HCT116 (cell line): Measurements from ENCODE around the gene ADGRB3. TPM values are rescaled to one million over a fixed set of nuclear protein-coding genes. Genes with fewer than 3 reads are reported as not detected.

ENCODE experiments used
- ATAC-seq: fragments of 200-7000 bp; cut with Tn5 transposase; 2 replicates; pipeline ENCODE4 v1.9.1; 2020; ENCODE audit warnings: mild to moderate bottlenecking, moderate library complexity
- BruUV-seq: library from RNA; stranded (reverse); fragments of 400-500 nt; replicated peaks from 2 replicates; lab custom pipeline; 2021; lab: Mats Ljungman, UMichigan
- CTCF ChIA-PET: fragments of 300-600 bp; sonication (Branson Sonifier 250); formaldehyde crosslinking; loops from one replicate; lab custom pipeline; 2021; ENCODE audit warnings: antibody characterized with exemption; lab: Charles Lee
- POLR2A ChIA-PET: fragments of 300-600, 350-600 bp; sonication (Branson Sonifier 250); formaldehyde crosslinking; loops from one replicate; lab custom pipeline; 2021; ENCODE audit warnings: antibody characterized with exemption; lab: Charles Lee
- RAD21 ChIA-PET, 2 experiments: fragments of 300-600 bp; sonication (Branson Sonifier 250); formaldehyde crosslinking; loops; one replicate each; lab custom pipeline; 2023; ENCODE audit warnings: low total read pairs in 2 of 2; ENCODE audit not compliant: uncharacterized antibody in 2 of 2, unreplicated experiment in 2 of 2, low non-redundant PET in 1 of 2; lab: Charles Lee
- DNase-seq: peaks from one replicate; pipeline ENCODE4 v3.0.0-alpha.2; 2010; ENCODE audit warnings: low read depth, low spot score
- H2AFZ ChIP-seq: fragments of 200-600 bp; shearing (Covaris generic), sonication (generic); 2 replicates; pipeline ENCODE4 v1.6.1; 2017; ENCODE audit warnings: low read depth, mixed run types, mixed read lengths, antibody characterized with exemption, low read length; ENCODE audit not compliant: poor library complexity, severe bottlenecking
- H3K27ac ChIP-seq: 2 replicates; pipeline ENCODE4 v1.5.1; 2012; ENCODE audit warnings: low read depth, low read length
- H3K27me3 ChIP-seq: fragments of 200-600 bp; sonication (generic); 2 replicates; pipeline ENCODE4 v1.6.1; 2016; ENCODE audit warnings: mixed run types, low read length, mixed read lengths; ENCODE audit not compliant: insufficient read depth
- H3K36me3 ChIP-seq, 2 experiments: fragments of 200-500 bp in 1 of 2; fragments of 200-600 bp in 1 of 2; sonication (Bioruptor generic) in 1 of 2; sonication (generic) in 1 of 2; 2 replicates each; pipeline versions ENCODE4 v1.5.1 to v1.6.1; 2014 to 2016; ENCODE audit warnings: low read length in 2 of 2, inconsistent platforms in 1 of 2, mixed read lengths in 1 of 2, mixed run types in 1 of 2; ENCODE audit not compliant: insufficient read depth in 2 of 2, control insufficient read depth in 1 of 2
- H3K4me1 ChIP-seq, 2 experiments: fragments of 200-600 bp in 1 of 2; sonication (generic) in 1 of 2; 2 replicates each; pipeline versions ENCODE4 v1.5.1 to v1.6.1; 2012 to 2017; ENCODE audit warnings: low read length in 2 of 2, inconsistent platforms in 1 of 2, mild to moderate bottlenecking in 1 of 2, mixed read lengths in 1 of 2, mixed run types in 1 of 2, moderate library complexity in 1 of 2; ENCODE audit not compliant: insufficient read depth in 2 of 2, control insufficient read depth in 1 of 2
- H3K4me2 ChIP-seq: fragments of 200-600 bp; sonication (generic); 2 replicates; pipeline ENCODE4 v1.6.1; 2017; ENCODE audit warnings: mixed run types, low read length, mixed read lengths
- H3K4me3 ChIP-seq, 2 experiments: fragments of 200-600 bp in 1 of 2; sonication (generic) in 1 of 2; replicated peaks in 1 of 2; 2 replicates each; pipeline ENCODE4 v1.5.1; 2011 to 2016; ENCODE audit warnings: low read length in 2 of 2, control low read depth in 1 of 2, low read depth in 1 of 2, mild to moderate bottlenecking in 1 of 2, mixed read lengths in 1 of 2, mixed run types in 1 of 2
- H3K79me2 ChIP-seq: fragments of 200-600 bp; sonication (generic); 2 replicates; pipeline ENCODE4 v1.6.1; 2017; ENCODE audit warnings: mild to moderate bottlenecking, mixed run types, low read length, moderate library complexity, mixed read lengths; ENCODE audit not compliant: insufficient read depth
- H3K9ac ChIP-seq: fragments of 200-600 bp; sonication (generic); 2 replicates; pipeline ENCODE4 v1.6.1; 2016; ENCODE audit warnings: low read length, mixed read lengths
- H3K9me2 ChIP-seq: fragments of 200-600 bp; sonication (generic), shearing (Covaris generic); 2 replicates; pipeline ENCODE4 v1.6.1; 2017; ENCODE audit warnings: mixed run types, mild to moderate bottlenecking, moderate library complexity; ENCODE audit not compliant: insufficient read depth
- H3K9me3 ChIP-seq, 2 experiments: fragments of 200-500 bp in 1 of 2; fragments of 200-600 bp in 1 of 2; sonication (Bioruptor generic) in 1 of 2; sonication (generic) in 1 of 2; 2 replicates each; pipeline ENCODE4 v1.6.1; 2014 to 2017; ENCODE audit warnings: low read length in 2 of 2, mixed read lengths in 2 of 2, inconsistent platforms in 1 of 2, low read depth in 1 of 2, mild to moderate bottlenecking in 1 of 2, mixed run types in 1 of 2, moderate library complexity in 1 of 2; ENCODE audit not compliant: control insufficient read depth in 1 of 2, insufficient read depth in 1 of 2
- H4K20me1 ChIP-seq: fragments of 200-600 bp; sonication (generic), shearing (Covaris generic); 2 replicates; pipeline ENCODE4 v1.6.1; 2017; ENCODE audit warnings: mixed run types, mild to moderate bottlenecking, moderate library complexity; ENCODE audit not compliant: insufficient read depth
- CBX3 ChIP-seq: IDR thresholded peaks from 2 replicates; pipeline ENCODE4 v1.6.1; 2012; ENCODE audit warnings: low read depth
- ELF1 ChIP-seq: IDR thresholded peaks from 2 replicates; pipeline ENCODE4 v1.6.1; 2012; ENCODE audit warnings: low read depth, borderline replicate concordance
- EZH2 ChIP-seq: fragments of 200-600 bp; sonication (generic); IDR thresholded peaks from 2 replicates; pipeline ENCODE4 v1.6.1; 2017; ENCODE audit warnings: antibody characterized with exemption, mixed run types
- FOSL1 ChIP-seq: IDR thresholded peaks from 2 replicates; pipeline ENCODE4 v1.6.1; 2012; ENCODE audit warnings: low read depth
- POLR2AphosphoS5 ChIP-seq: IDR thresholded peaks from 2 replicates; pipeline ENCODE4 v1.6.1; 2011; ENCODE audit warnings: mild to moderate bottlenecking, low read depth, low read length, moderate library complexity
- RAD21 ChIP-seq: IDR thresholded peaks from 2 replicates; pipeline ENCODE4 v1.6.1; 2012; ENCODE audit warnings: low read depth, mild to moderate bottlenecking
- SIN3A ChIP-seq: IDR thresholded peaks from 2 replicates; pipeline ENCODE4 v1.6.1; 2012; ENCODE audit warnings: low read depth
- SP1 ChIP-seq: IDR thresholded peaks from 2 replicates; pipeline ENCODE4 v1.6.1; 2012; ENCODE audit warnings: low read depth
- SRF ChIP-seq: IDR thresholded peaks from 2 replicates; pipeline ENCODE4 v1.6.1; 2012; ENCODE audit warnings: low read depth
- ZBTB33 ChIP-seq: IDR thresholded peaks from 2 replicates; pipeline ENCODE4 v1.6.1; 2011; ENCODE audit warnings: mild to moderate bottlenecking, low read length, moderate library complexity; ENCODE audit not compliant: insufficient replicate concordance; ENCODE audit errors: extremely low read depth
- ZFX ChIP-seq: fragments of 450-650 bp; IDR thresholded peaks from 2 replicates; pipeline ENCODE4 v1.6.1; 2017
- intact Hi-C: fragments of 100-400 bp; cut with micrococcal nuclease; formaldehyde crosslinking; loops from 2 replicates; pipeline ENCODE4 v1.10.0; 2022
- total RNA-seq: library from RNA; stranded (reverse); gene quantifications from one replicate; pipeline ENCODE4 v1.2.1, GENCODE V29; 2021; ENCODE audit not compliant: unreplicated experiment
- TF ChIP-seq, protein P1 (sequence below): IDR thresholded peaks from 2 replicates; pipeline ENCODE4 v1.6.1; 2012; ENCODE audit warnings: low read depth

Gene ADGRB3
- total RNA-seq, 1 experiment from 2014 or later = not detected

GRCh38 chr6:69423785-69424184 lies 788.7 kb downstream of the ADGRB3 start:
- Histone ChIP-seq H3K9me3 (peaks cover 3 to 9% of the 10 kb centered on the region in 2 experiments; a peak in 2 of 4 replicates), H2AFZ (no peak overlapping the region), H3K79me2 (no peaks in the 10 kb centered on the region), H3K4me3 (no peak overlapping the region), H3K27me3 (no peaks in the 10 kb centered on the region), H3K4me1 (no peaks in the 10 kb centered on the region), H3K4me2 (no peak overlapping the region), H3K9ac (no peak overlapping the region), H3K27ac (no peak overlapping the region), H3K36me3 (no peaks in the 10 kb centered on the region), H3K9me2 (no peaks in the 10 kb centered on the region), H4K20me1 (no peaks in the 10 kb centered on the region)
- intact Hi-C loops = no loop called here
- ChIA-PET CTCF (no interaction called here), RAD21 (no interaction called here), POLR2A (no interaction called here)
- TF ChIP-seq SIN3A = no peak
- ATAC-seq (no peak), DNase-seq (no peak)
- BruUV-seq = no TSS peak

DNA sequence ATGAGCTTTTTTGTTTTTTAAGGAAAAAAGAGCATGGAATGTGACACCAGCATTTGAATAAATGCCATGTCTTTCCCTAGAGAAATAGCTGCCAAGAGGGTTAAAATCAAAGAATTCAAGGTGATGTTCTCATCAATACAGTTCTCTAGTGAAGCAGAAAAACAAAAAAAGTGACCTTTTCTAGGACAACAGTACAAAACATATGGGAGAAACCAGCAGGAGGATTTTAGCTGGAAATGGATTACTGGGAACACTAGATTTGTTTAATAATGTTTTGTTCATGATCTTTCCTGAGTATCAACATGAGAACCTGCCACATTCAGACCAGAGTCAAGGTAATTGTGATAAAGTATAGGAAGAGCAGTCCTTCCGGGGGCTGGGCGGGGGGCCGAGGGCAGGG lies 789.5 kb downstream of the ADGRB3 start:
- RAD21 ChIA-PET = no interaction called here
- no peak for DNase-seq

More for the DNA sequence above, 789.5 kb downstream of the ADGRB3 start:
- no peaks in the 10 kb centered on the region for H4K20me1 ChIP-seq
- no peaks in the 10 kb centered on the region for H3K79me2 ChIP-seq
- H3K4me1 ChIP-seq = no peaks in the 10 kb centered on the region
- peaks cover 3 to 9% of the 10 kb centered on the region in 2 experiments; a peak in 2 of 4 replicates for H3K9me3 ChIP-seq
- ChIA-PET CTCF (no interaction called here), POLR2A (no interaction called here)
- H3K4me3 ChIP-seq = no peak overlapping the region
- intact Hi-C loops = no loop called here
- H2AFZ ChIP-seq = no peak overlapping the region
- H3K27me3 ChIP-seq = no peaks in the 10 kb centered on the region
- H3K27ac ChIP-seq = no peak overlapping the region
- H3K9me2 ChIP-seq = no peaks in the 10 kb centered on the region
- no peak overlapping the region for H3K9ac ChIP-seq
- BruUV-seq = no TSS peak
- H3K36me3 ChIP-seq = no peaks in the 10 kb centered on the region
- ATAC-seq = no peak
- TF ChIP-seq EZH2 = no peak
- TF ChIP-seq SRF = no peak
- no peak for TF ChIP-seq SP1
- no peak for TF ChIP-seq POLR2AphosphoS5
- no peak for TF ChIP-seq CBX3
- TF ChIP-seq ZBTB33 = no peak
- no peak for TF ChIP-seq FOSL1
- no peak for TF ChIP-seq ELF1
- no peak for TF ChIP-seq RAD21
- TF ChIP-seq, protein P1, sequence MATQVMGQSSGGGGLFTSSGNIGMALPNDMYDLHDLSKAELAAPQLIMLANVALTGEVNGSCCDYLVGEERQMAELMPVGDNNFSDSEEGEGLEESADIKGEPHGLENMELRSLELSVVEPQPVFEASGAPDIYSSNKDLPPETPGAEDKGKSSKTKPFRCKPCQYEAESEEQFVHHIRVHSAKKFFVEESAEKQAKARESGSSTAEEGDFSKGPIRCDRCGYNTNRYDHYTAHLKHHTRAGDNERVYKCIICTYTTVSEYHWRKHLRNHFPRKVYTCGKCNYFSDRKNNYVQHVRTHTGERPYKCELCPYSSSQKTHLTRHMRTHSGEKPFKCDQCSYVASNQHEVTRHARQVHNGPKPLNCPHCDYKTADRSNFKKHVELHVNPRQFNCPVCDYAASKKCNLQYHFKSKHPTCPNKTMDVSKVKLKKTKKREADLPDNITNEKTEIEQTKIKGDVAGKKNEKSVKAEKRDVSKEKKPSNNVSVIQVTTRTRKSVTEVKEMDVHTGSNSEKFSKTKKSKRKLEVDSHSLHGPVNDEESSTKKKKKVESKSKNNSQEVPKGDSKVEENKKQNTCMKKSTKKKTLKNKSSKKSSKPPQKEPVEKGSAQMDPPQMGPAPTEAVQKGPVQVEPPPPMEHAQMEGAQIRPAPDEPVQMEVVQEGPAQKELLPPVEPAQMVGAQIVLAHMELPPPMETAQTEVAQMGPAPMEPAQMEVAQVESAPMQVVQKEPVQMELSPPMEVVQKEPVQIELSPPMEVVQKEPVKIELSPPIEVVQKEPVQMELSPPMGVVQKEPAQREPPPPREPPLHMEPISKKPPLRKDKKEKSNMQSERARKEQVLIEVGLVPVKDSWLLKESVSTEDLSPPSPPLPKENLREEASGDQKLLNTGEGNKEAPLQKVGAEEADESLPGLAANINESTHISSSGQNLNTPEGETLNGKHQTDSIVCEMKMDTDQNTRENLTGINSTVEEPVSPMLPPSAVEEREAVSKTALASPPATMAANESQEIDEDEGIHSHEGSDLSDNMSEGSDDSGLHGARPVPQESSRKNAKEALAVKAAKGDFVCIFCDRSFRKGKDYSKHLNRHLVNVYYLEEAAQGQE = no peak
- TF ChIP-seq ZFX = no peak
- TF ChIP-seq, all 23 proteins: peak for 0
- H3K4me2 ChIP-seq = no peak overlapping the region
